Dedifferentiated amniotic fluid mesenchymal stem cell (primary cell): ENCODE data around the gene SMURF1.
"Not testable (repeated sequence)": the region's sequence is repeated elsewhere in the genome, so short reads cannot be mapped to it uniquely, and the experiment has no call there.

ENCODE experiments used
- DNase-seq: peaks from one replicate; pipeline ENCODE4 v3.0.0-alpha.2; 2016; ENCODE audit errors: extremely low spot score

The SMURF1 gene

DNA sequence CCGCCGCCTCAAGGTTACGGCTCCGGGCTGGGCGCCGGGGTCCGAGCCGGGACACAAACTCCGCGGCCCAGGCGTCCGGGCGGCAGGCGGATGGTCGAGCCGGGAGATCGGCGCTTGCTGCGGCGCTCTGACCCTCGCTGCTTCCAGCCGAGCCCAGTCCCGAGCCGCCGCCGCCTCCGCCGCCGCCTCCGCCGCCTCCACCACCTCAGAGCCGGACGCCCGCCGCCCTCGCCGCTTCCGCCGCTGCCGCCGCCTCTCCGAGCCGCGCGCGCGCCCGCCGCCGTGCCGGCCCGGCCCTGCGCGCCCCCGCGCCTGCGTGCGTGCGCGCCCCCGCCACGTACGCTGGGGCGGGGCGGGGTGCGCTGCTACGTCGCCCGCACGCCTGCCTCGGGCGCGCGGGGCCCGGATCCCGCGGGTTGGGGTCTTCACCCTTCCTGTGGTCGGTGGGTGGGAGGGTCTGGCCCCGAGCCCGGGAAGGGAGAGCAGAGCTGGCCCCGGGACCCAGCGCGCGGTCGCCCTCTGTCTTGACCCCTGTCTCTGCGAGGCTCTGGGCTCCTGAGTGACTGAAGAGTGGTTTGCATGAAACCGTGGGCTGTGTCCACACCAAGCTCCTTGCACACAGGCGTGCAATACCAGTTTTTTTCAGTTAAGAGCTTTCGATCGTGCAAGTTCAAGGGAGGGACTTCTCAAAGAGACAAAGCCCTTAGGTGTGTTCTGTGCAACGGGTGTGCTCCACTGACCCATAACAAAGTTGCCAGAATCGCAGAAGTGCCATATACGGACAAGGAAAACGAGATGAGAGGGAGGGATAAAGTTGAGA lies at the start of gene SMURF1:
Gene SMURF1, minus strand, starts transcription at position 256 of the 820 bp plus-strand sequence. CDS start 328 bp downstream, outside the sequence.
- peak; percentile 43 for DNase-seq

DNA sequence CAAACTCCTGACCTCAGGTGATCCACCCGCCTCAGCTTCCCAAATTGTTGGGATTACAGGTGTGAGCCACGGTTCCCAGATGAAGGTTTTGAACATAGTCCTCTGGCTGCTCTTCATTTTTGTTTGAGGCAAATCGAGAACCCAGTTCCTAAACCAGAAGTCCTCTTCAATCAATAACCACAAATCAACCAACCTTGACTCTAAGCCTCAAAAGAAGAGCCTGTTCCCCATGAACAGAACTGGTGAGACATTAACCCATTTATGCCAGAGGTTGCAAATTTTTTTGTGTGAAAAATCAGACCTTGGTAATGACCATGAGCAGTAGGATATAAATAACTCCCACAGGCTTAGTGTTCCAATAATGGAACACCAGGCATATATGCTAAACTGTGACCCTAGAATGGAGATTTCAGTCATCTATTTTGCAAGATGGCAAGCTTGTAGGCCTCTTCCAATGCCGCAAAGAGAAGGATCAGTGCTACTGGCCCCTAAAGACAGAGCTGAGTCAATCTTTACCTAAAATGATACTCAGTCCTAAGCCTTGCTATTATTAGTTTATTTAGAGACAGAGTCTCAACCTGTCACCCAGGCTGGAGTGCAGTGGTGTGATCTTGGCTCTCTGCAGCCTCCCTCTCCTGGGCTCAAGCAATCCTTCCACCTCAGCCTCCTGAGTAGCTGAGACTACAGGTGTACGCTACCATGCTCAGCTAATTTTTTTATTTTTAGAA lies 48.1 kb upstream of the SMURF1 start:
- DNase-seq: no peak

DNA sequence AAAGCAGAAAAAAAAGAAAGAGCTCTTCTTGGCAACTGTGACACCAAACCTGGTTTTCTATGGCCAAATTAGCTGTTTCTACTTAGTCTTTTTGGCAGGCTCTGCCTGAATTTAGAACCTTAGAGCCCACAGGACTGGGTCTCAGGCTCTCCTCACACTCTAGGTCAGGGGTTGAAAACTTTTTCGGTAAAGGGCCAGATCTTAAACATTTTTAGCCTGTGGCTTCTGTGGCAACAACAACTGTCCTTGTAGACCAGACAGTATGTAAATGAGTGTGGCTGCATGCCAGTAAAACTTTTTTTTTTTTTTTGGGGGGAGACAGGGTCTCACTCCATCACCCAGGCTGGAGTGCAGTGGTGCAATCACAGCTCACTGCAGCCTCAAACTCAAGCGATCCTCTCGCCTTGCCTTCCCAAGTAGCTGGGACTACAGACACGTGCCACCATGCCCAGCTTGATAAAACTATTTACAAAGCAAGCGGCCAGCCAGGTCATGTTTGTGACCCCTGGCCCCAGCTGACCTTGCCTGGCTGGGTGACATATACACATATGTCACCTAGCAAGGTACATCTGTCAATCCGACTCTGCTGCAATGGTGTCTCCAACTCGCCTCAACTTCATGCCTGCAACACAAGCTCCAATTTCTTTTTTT lies 46.6 kb upstream of the SMURF1 start:
- no peak for DNase-seq

DNA sequence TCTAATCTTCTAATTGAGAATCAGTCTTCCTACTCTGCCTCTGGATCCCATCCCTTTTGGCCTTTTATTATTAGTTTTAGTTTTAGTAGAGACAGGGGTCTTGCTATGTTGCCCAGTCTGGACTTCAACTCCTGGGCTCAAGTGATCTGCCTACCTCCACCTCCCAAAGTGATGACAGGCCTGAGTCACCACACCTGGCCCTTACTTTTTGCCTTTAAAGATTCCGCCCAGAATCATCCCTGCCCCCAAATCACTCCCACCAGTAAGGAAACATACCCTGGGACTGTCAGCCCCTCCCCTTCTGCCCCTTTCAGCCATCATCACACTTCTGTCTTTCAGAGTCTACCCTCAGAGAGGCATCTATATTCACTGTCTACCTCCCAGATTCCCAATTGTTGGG lies 45.3 kb upstream of the SMURF1 start:
- DNase-seq: no peak

DNA sequence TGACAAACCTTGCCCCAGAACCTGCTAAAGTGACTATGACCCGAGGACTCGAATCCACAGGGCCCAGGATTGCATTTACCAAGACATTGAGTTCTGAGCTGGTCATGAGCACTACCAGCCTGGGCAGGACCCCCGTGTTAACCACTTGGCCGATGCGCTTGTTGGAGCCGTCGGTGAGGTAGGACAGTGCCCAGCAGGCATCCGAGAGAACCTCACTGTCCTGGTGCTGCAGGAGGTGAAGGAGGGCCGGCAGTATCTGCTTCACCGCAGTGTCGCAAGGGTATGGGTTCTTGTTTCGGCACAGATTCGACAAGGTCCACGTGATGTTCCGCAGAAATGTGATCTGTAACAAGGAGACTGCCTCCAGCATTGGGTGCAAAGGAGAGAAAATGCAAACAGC lies 44.3 kb upstream of the SMURF1 start:
- no peak for DNase-seq

DNA sequence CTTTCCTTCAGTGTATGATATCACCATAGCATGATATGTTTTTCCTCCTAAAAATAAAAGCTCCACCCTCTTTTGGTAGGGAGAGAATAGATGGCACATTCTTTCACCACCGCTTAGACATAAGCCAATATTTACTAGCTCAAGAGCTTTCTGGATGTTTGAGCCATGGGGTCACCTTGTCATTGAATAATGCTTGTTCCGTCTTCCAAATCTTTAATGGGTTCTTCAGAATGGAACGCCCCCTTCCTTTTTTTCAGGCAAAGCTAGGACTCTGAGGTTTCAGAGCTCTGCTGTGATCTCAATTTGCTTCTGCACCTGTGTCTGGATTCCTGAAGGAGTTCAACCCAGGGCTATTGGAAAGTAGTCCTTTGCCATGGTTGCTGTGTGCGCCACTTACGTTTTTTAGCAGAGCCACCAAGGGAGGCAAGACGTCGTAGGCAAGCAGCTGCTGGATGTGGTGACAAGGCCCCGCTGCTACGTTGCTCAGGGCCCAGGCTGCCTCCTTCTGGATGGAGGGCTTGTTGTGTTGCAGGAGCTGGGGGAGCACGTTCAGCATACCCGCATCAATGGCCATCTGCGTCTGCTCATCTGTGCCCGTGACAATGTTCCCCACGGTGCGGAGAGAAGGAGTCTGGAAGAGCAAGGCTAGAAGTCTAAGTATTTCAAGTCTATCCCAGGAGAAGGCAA lies 40.8 kb upstream of the SMURF1 start:
- DNase-seq: no peak

DNA sequence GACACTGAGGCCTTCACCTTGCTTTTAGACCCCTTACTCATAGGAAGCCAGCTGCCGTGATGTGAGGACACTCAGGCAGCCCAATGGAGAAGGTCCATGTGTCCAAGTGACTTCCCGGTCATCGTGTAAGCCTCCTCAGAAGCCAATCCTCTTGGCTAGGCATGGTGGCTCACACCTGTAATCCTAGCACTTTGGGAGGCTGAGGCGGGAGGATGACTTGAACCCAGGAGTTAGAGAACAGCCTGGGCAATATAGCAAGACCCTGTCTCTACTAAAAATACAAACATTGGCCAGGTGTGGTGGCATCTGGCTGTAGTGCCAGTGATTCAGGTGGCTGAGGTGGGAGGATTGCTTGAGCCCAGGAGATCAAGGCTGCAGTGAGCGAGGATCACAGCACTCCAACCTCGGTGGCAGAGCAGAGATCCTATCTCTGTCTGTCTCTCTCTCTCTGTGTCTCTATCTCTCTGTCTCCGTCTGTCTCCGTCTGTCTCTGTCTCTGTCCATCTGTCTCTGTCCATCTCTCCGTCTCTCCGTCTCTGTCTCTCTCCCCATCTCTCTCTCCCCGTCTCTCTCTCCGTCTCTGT lies 36.3 kb upstream of the SMURF1 start:
- no peak for DNase-seq

DNA sequence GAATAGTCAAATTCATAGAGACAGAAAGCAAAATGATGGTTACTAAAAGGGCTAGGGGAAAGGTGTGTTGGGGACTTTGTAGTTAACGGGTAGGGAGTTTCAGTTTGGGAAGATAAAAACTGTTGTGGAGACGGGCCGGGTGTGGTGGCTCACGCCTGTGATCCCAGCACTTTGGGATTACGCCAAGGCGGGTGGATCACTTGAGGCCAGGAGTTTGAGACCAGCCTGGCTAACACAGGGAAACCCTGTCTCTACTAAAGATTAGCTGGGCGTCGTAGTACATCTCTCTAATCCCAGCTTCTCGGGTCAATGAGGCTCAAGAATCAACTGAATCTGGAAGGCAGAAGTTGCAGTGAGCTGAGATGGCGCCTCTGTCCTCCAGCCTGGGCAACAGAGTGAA lies 33.3 kb upstream of the SMURF1 start:
- DNase-seq: no peak

DNA sequence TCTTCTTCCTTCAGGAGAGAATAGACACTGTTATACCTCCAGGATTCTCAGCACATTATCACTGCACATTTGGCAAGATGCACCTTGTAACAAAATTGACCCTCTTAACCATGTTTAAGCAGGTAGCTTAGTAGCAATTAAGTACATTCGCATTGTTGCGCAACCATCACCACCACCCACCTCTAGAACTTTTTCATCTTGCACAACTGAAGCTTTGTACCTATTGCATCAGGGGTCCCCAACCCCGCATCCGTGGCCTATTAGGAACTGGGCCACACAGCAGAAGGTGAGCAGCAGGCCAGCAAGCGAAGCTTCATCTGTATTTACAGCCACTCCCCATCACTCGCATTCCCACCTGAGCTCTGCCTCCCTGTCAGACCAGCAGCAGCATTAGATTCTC lies 29.9 kb upstream of the SMURF1 start:
- no peak for DNase-seq

DNA sequence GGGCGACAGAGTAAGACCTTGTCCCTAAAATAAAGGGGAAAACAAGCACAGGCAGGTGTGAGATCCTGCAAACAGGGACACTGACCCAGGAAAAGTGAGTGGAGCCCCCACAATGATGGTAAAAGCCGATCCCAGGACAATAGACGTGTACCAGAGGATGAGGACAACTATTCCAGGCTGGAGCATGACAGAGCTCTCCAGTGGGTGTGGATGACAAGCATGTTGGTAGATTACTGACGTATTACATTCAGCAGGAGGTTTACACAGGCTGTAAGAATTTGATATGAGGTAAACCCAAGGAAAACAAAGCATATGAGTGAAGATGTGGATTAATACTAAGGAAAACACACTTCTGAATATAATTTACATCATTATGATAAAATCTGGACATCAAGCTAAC lies 27.8 kb upstream of the SMURF1 start:
- no peak for DNase-seq

DNA sequence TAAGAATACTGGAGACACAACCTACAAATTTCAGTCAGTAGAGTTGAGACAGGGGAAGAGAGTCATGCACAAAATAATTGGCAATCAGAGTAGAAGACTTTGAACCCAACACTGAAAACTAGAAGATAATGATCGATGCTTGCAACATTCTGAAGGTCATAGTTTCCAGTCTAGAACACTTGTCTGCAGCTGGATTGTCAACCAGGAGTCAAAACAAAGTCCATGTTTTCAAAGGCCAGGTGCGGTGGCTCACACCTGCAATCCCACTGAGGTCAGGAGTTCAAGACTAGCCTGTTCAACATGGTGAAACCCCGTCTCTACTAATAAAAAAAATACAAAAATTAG lies 26.8 kb upstream of the SMURF1 start:
- no peak for DNase-seq

DNA sequence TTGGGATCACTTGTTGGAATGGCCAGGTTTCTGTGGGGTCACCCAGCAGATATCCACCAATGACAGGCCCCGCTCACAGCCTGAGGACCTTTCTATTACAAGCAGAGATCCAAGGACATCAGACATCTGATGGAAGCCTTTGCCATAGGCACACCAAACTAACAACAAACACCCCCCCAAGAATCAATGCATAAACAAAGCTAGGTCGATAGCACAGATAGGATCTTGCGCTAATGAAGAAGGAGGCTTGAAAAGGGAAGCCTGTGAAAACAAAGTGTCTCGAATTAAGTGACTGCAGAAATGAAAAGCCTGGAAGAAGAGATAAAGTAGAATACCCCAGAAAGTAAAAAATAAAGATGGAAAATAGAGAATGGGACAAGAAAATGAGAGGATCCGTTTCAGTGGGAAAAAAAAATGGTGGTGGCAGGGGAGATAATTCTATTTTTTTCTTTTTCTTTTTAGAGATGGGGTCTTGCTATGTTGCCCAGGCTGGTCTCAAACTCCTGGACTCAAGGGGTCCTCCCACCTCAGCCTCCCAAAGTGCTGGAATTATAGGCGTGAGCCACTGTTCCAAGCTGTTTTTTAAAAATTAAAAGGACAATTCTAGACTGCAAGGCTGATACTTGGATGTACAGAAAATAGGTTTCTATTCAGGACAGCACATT lies 26.3 kb upstream of the SMURF1 start:
- DNase-seq: no peak

DNA sequence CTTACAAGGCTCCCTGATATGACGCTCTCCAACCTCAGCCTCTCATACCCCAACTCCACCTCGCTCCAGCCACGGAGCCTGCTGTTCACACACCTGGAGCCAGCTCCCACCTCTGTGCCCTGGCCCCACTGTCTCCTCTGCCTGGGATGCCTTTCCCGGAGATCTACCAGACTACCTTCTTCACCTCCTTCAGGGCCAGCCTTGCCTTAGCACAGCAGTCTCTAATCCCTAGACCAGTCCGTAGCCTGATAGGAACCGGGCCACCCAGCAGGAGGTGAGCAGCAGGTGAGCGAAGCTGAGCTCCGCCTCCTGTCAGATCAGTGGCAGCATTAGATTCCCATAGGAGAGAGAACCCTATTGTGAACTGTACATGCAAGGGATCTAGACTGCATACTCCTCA lies 23.2 kb upstream of the SMURF1 start:
- DNase-seq: no peak

DNA sequence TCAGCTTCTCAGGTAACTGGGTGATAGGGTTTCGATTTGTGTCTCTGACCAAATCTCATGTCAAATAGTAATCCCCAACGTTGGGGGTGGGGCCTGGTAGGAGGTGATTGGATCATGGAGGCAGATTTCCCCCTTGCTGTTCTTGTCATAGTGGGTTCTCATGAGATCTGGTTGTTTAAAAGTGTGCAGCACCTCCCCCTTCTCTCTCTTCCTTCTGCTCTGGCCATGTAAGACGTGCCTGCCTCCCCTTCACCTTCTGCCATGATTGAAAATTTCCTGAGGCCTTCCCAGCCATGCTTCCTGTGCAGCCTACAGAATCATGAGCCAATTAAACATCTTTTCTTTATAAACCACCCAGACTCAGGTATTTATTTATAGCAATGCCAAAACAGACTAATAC lies 21.9 kb upstream of the SMURF1 start:
- DNase-seq: no peak

DNA sequence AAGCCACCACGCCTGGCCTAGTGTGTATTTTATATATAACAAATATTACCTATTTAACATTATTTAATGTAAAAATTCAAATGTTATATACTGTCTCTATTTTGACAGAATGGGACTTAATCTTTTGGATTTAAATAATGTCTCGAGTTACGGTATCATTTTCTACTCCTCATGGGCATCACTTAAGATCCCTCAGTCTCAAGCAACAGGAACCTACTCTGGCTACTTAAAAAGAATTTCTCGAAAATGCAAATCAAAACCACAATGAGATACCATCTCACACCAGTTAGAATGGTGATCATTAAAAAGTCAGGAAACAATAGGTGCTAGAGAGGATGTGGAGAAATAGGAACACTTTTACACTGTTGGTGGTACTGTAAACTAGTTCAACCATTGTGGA lies 19.8 kb upstream of the SMURF1 start:
- DNase-seq: not testable (repeated sequence)

DNA sequence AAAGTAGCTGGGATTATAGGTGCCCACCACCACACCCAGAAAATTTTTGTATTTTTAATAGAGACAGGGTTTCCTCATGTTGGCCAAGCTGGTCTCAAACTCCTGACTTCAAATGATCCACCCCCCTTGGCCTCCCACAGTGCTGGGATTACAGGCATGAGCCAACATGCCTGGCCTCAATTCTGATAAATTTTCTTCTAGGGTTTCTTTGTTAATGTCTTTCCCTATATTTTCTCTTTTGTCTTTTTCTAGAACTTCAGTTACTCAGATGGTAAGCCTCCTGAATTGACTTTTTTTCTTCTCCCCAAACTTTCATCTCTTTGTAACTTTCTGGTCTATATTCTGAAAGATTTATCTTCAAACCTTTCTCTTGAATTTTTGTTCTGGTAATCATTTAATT lies 12.7 kb upstream of the SMURF1 start:
- no peak for DNase-seq

DNA sequence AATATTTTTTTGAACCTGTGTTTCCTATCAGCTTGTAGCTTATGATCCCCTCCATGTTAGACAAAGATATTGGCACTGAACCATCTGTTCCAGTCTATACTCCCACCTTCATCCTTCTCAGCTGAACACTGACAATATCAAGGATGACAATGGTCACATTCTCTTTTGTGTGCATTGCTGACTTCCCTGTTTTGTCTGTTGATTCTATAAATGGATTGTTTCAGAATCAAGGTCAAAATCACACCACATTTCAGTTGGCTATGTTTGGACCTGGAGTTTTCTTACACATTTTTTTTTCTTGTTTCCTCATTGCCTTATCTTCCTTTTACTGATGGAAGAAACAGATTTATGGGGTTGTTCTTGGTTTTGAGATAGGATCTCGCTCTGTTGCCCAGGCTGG lies 11.3 kb upstream of the SMURF1 start:
- no peak for DNase-seq

DNA sequence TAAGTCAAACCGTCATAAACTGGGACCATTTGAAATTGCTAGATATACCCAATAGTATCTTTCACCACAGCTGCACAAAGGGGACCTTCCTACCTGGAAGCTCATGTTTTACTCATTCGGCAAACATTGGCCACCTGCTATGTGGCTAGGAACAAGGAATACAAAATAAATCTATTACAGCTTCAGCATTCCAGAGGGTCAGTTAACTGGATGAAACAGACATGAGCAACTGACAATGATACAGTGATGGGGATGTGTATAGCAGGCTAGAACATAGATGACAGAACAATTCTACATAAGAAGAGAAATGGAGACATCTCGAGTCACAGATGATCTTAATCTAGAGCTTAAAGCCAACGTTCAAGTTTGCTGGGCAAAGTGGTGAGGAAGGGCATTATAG lies 3.1 kb upstream of the SMURF1 start:
- DNase-seq: no peak

DNA sequence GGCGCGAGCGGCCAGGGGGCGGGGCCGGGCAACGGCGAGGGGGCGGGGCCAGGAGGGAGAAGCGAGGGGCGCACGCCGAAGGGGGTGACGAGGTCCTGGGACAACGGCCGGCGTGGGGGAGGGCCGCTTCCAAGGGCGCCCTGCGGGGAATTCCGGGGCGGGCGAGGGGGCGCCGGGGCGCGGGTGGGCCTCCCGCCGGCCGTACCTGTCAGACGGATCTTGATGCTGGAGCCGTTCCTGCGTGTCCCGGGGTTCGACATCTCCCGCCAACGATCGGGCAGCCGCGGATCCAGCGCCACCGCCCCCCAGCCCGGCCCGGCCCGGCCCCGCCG lies 421 bp downstream of the SMURF1 start:
- no peak for DNase-seq

DNA sequence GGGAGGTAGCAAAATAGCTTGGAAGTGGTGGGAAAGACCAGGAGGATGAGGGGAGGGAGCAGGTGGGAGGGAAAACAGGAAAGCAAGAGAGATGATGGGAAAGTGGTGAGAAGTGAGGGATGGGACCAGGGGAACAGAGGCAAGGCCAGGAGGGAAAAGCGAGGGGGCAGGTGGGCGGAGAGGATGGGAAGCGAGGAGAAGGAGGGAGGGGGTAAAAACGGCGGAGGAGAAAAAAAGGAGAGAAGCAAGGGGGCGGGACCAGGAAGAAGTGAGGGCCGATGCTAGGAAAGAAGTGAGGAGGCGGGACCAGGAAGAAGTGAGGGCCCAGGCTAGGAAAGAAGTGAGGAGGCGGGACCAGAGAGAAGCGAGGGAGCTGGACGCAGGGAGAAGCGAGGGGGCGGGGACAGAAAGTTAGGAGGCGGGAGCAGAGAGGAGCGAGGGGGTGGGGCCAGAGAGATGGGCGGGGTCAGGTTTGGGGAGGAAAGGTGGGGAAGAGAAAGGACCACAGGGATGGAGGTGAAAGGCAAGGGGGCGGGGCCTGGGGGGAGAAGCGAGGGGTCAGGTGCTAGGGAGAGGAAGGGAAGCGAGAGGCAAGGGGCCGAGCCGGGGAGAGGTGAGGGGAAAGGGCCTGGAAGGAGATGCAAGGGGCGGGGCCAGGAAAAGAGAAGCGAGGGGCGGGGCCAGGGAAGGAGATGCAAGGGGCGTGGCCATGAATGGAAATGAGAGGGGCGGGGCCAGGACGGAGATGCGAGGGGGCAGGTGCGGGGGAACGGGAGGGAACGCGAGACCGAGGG lies 984 bp downstream of the SMURF1 start:
- DNase-seq: peak; percentile 85
